ENCODE results near the gene CRLF1. TPM values are rescaled to one million over a fixed set of nuclear protein-coding genes. Genes with fewer than 3 reads are reported as not detected.

The CRLF1 gene
- total RNA-seq, 4 donors from 2014 or later, result 10.9 to 67.4 (median 42.7) TPM

GRCh38 chr19:18620902-18621301, 14.3 kb upstream of the CRLF1 start:
- Histone ChIP-seq H3K4me3 (no peak overlapping the region), H3K27ac (no peak overlapping the region), H3K4me1 (no peaks in the 10 kb centered on the region), H3K27me3 (peaks cover 24% of the 10 kb centered on the region), H3K36me3 (no peaks in the 10 kb centered on the region), H3K9me3 (no peaks in the 10 kb centered on the region)
- ATAC-seq, result no peak
- 100% methylated on average over 1 of the region's 7 CpGs; no CpG with 5 or more reads in 1 of the 2 donors for WGBS, 2 donors (ENCODE audit: low coverage in 1 of 2)
- TF ChIP-seq POLR2AphosphoS5 (IDR thresholded peaks at IDR 0.05) (no peak), EP300 (IDR thresholded peaks at IDR 0.05) (no peak), CTCF (IDR thresholded peaks at IDR 0.05) (no peak), POLR2A (IDR thresholded peaks at IDR 0.05) (no peak)

GRCh38 chr19:18620311-18620710, 13.7 kb upstream of the CRLF1 start:
- no peak for ATAC-seq
- Histone ChIP-seq H3K9me3 (no peaks in the 10 kb centered on the region), H3K27me3 (peaks cover 30% of the 10 kb centered on the region), H3K4me3 (no peak overlapping the region), H3K36me3 (no peaks in the 10 kb centered on the region), H3K4me1 (no peaks in the 10 kb centered on the region), H3K27ac (no peak overlapping the region)
- WGBS, 2 donors (ENCODE audit: low coverage in 1 of 2), result 60 to 90% methylated on average over 1 to 5 of the region's 10 CpGs
- TF ChIP-seq CTCF (IDR thresholded peaks at IDR 0.05), result no peak
- TF ChIP-seq POLR2A (IDR thresholded peaks at IDR 0.05), result no peak
- TF ChIP-seq POLR2AphosphoS5 (IDR thresholded peaks at IDR 0.05), result no peak
- no peak for TF ChIP-seq EP300 (IDR thresholded peaks at IDR 0.05)

GRCh38 chr19:18618236-18618635, 11.6 kb upstream of the CRLF1 start:
- no peak for ATAC-seq
- Histone ChIP-seq H3K27ac (no peak overlapping the region), H3K36me3 (no peaks in the 10 kb centered on the region), H3K27me3 (peaks cover 48% of the 10 kb centered on the region), H3K4me3 (no peak overlapping the region), H3K4me1 (peaks cover 0 to 2% (median 1%) of the 10 kb centered on the region in 3 donors), H3K9me3 (no peaks in the 10 kb centered on the region)
- TF ChIP-seq CTCF (IDR thresholded peaks at IDR 0.05) (no peak), EP300 (IDR thresholded peaks at IDR 0.05) (no peak), POLR2AphosphoS5 (IDR thresholded peaks at IDR 0.05) (no peak), POLR2A (IDR thresholded peaks at IDR 0.05) (no peak)
- 95 to 100% methylated on average over 2 to 4 of the region's 13 CpGs for WGBS, 2 donors (ENCODE audit: low coverage in 1 of 2)

GRCh38 chr19:18617562-18617961, 11.0 kb upstream of the CRLF1 start:
- Histone ChIP-seq H3K36me3 (no peaks in the 10 kb centered on the region), H3K4me3 (no peak overlapping the region), H3K9me3 (no peaks in the 10 kb centered on the region), H3K27ac (no peak overlapping the region), H3K4me1 (peaks cover 0 to 9% (median 6%) of the 10 kb centered on the region in 3 donors), H3K27me3 (peaks cover 55% of the 10 kb centered on the region)
- TF ChIP-seq CTCF (IDR thresholded peaks at IDR 0.05), result no peak
- no peak for TF ChIP-seq POLR2AphosphoS5 (IDR thresholded peaks at IDR 0.05)
- no peak for TF ChIP-seq EP300 (IDR thresholded peaks at IDR 0.05)
- TF ChIP-seq POLR2A (IDR thresholded peaks at IDR 0.05), result no peak
- ATAC-seq, result no peak

- Histone ChIP-seq H3K4me1 (peaks cover 0 to 24% (median 22%) of the 10 kb centered on the region in 3 donors), H3K4me3 (no peak overlapping the region), H3K36me3 (no peaks in the 10 kb centered on the region), H3K27me3 (peaks cover 71% of the 10 kb centered on the region), H3K27ac (no peak overlapping the region), H3K9me3 (no peaks in the 10 kb centered on the region)
- WGBS, 2 donors (ENCODE audit: low coverage in 1 of 2), result 75 to 85% methylated on average over 2 to 3 of the region's 3 CpGs
- TF ChIP-seq CTCF (IDR thresholded peaks at IDR 0.05), result no peak
- TF ChIP-seq EP300 (IDR thresholded peaks at IDR 0.05), result no peak
- no peak for TF ChIP-seq POLR2A (IDR thresholded peaks at IDR 0.05)
- no peak for TF ChIP-seq POLR2AphosphoS5 (IDR thresholded peaks at IDR 0.05)
- ATAC-seq, result no peak
Measured at GRCh38 chr19:18616023-18616422, 9.4 kb upstream of the CRLF1 start.

Data from gastroesophageal sphincter (tissue), 4 donors.